Stimulated activated effector memory CD8-positive, alpha-beta T cell treated with anti-CD3 and anti-CD28 coated beads, Interleukin-12 subunit alpha, Interleukin-12 subunit beta, amount 100 ng/mL, for 72 hours (primary cell): Measurements from ENCODE around the gene MUC20.
"Not testable (repeated sequence)": the region's sequence is repeated elsewhere in the genome, so short reads cannot be mapped to it uniquely, and the experiment has no call there.

Experiments used
- ATAC-seq: fragments of 150-1000 bp; cut with Tn5 transposase; 2 replicates; pipeline ENCODE4 v1.10.0; 2021
- DNase-seq, 2 donors: peaks; one replicate each; pipeline ENCODE4 v3.0.0; 2021 to 2022; ENCODE audit warnings: low spot score in 2 of 2
- H3K27ac Mint-ChIP-seq: one replicate; pipeline ENCODE4 v1.8.0; 2022; ENCODE audit warnings: mild to moderate bottlenecking, mixed read lengths
- H3K36me3 Mint-ChIP-seq: one replicate; pipeline ENCODE4 v1.8.0; 2022; ENCODE audit warnings: mild to moderate bottlenecking, mixed read lengths
- H3K4me1 Mint-ChIP-seq: one replicate; pipeline ENCODE4 v1.8.0; 2022; ENCODE audit warnings: mixed read lengths
- H3K4me3 Mint-ChIP-seq: one replicate; pipeline ENCODE4 v1.8.0; 2022; ENCODE audit warnings: mild to moderate bottlenecking, mixed read lengths
- H3K9me3 Mint-ChIP-seq: one replicate; pipeline ENCODE4 v1.8.0; 2022; ENCODE audit warnings: mixed read lengths

Gene MUC20

DNA sequence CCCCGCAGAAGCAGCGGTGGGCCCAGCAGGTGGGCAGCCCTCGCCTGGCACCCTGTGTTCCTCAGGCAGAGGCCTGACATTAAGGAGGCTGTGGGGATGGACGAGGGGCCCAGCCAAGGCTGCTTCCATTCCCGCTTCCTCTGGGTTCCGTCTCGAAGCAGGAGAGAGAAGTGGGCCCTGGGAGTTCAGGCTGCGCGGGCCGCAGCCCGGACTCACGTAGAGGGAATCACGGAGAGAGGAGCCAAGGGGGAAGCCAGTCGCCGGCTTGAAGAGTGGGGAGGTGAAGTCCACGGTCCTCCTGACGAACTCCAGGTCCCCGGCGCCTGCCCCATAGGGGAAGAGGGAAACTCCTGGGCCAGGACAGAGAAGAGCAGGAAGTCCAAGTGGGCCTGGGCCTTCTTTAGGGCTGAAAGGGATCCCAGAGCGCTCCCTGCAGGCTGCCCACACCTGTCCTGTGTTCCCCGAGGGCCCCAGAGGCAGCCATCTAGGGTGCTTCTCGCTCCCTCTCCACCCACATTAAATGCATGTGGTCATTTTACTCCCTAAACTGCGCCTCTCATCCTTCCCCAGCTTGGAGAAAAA is 53.3 kb downstream of the MUC20 start:
- H3K9me3 Mint-ChIP-seq = peaks cover 11% of the 10 kb centered on the region
- no peak overlapping the region for H3K27ac Mint-ChIP-seq
- H3K36me3 Mint-ChIP-seq = peaks cover 32% of the 10 kb centered on the region
- H3K4me1 Mint-ChIP-seq = peaks cover 12% of the 10 kb centered on the region
- no peak overlapping the region for H3K4me3 Mint-ChIP-seq
- ATAC-seq (no peak), DNase-seq (peak in 1 of 2 donors; percentile 46)

DNA sequence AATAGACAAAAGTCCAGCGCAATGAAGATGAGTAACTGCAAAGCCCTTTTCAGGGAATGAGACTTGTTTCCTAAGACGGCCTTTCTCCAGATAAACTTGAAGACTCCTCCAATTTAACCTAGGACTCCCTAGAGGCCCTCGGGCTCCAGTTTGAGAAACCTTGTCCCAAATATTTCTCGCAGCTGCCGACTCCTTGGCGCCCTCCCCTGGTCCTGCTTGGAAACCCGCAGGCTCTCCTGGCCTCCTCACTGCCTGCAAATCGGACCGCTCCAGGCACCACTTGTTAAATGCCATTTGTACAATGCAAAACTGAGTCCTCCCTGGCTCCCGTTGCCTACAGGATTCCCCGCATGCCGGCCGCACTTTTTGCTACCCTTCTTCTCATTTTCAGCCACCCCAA is 54.1 kb downstream of the MUC20 start:
- Mint-ChIP-seq H3K4me1 (peaks cover 21% of the 10 kb centered on the region), H3K27ac (no peak overlapping the region), H3K4me3 (no peak overlapping the region), H3K36me3 (peaks cover 32% of the 10 kb centered on the region), H3K9me3 (peaks cover 18% of the 10 kb centered on the region)
- ATAC-seq = no peak
- peak in 1 of 2 donors; percentile 58 for DNase-seq

DNA sequence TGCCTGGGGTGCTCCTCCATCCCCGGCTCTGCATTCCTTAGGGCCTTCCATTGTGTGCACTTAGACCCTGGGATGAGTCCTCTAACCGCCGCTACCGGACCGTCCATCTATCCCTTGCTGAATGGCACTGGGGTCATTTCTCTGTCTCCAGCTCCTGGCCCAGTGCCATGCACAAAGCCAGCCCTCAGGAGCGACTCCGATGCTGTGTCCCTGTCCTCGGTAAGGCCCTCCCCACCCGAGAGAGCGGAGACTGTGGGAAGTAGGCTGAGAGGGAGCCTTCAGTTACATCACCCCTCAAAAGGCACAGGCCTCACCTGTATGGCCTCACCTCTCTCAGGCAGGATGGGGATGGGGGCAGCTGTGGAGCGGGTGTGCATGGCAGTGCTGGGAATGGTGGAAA is 57.2 kb downstream of the MUC20 start:
- peaks cover 19% of the 10 kb centered on the region for H3K36me3 Mint-ChIP-seq
- H3K27ac Mint-ChIP-seq = no peak overlapping the region
- no peak overlapping the region for H3K4me3 Mint-ChIP-seq
- peaks cover 48% of the 10 kb centered on the region for H3K4me1 Mint-ChIP-seq
- DNase-seq (no peak), ATAC-seq (no peak)
- peaks cover 45% of the 10 kb centered on the region for H3K9me3 Mint-ChIP-seq

DNA sequence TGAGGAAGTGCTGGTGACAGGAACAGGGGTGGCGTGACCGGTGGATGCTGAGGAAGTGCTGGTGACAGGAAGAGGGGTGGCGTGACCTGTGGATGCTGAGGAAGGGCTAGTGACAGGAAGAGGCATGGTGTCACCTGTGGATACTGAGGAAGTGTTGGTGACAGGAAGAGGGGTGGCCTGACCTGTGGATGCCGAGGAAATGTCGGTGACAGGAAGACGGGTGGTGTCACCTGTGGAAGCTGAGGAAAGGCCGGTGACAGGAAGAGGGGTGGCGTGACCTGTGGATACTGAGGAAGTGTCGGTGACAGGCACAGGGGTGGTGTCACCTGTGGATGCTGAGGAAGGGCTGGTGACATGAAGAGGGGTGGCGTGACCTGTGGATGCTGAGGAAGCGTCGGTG is 60.5 kb downstream of the MUC20 start:
- DNase-seq, H3K4me3 Mint-ChIP-seq, ATAC-seq: not testable (repeated sequence)
- H3K9me3 Mint-ChIP-seq = peaks cover 72% of the 10 kb centered on the region
- H3K36me3 Mint-ChIP-seq = peaks cover 23% of the 10 kb centered on the region
- peak overlapping the region; percentile 85 for H3K27ac Mint-ChIP-seq
- H3K4me1 Mint-ChIP-seq = peaks cover 80% of the 10 kb centered on the region
